Esophagus squamous epithelium (tissue), 5 donors: Measurements from ENCODE around the gene COL6A2. TPM values are rescaled to one million over a fixed set of nuclear protein-coding genes. Genes with fewer than 3 reads are reported as not detected.

Experiments used
- DNase-seq: peaks from one replicate; lab custom pipeline; 2025; lab: John Stamatoyannopoulos, UW
- H3K27ac ChIP-seq, 4 donors: fragments of 200-600 bp; sonication (generic); one replicate each; pipeline ENCODE4 v1.5.1; 2016 to 2019; ENCODE audit warnings: mild to moderate bottlenecking in 1 of 4
- H3K27me3 ChIP-seq, 4 donors: fragments of 200-600 bp; sonication (generic); 1 replicate in 3 of 4; 2 replicates in 1 of 4; pipeline versions ENCODE4 v1.5.1 to v1.6.0; 2017 to 2021; ENCODE audit warnings: antibody characterized with exemption in 1 of 4
- H3K36me3 ChIP-seq, 3 donors: fragments of 200-600 bp; sonication (generic); one replicate each; pipeline ENCODE4 v1.5.1; 2016 to 2019
- H3K4me1 ChIP-seq, 3 donors: fragments of 200-600 bp; sonication (generic); one replicate each; pipeline ENCODE4 v1.5.1; 2017 to 2019
- H3K4me3 ChIP-seq, 4 donors: fragments of 200-600 bp; sonication (generic); 1 replicate in 3 of 4; 2 replicates in 1 of 4; pipeline ENCODE4 v1.5.1; 2016 to 2019; ENCODE audit warnings: mild to moderate bottlenecking in 2 of 4, moderate library complexity in 1 of 4
- H3K9me3 ChIP-seq, 3 donors: fragments of 200-600 bp; sonication (generic); one replicate each; pipeline ENCODE4 v1.5.1; 2016 to 2019
- POLR2A ChIP-seq, 4 donors: fragments of 450-650 bp; IDR thresholded peaks; one replicate each; pipeline ENCODE4 v1.6.1; 2017; ENCODE audit warnings: antibody characterized with exemption in 4 of 4, mild to moderate bottlenecking in 4 of 4, moderate library complexity in 3 of 4
- WGBS, 2 donors: methylation state at CpG; one replicate each; pipeline ENCODE4 v1.1.5; 2018; 5-methylcytosine and 5-hydroxymethylcytosine counted together
- intact Hi-C: fragments of 100-400 bp; cut with DNase I; formaldehyde crosslinking; loops from one replicate; pipeline ENCODE4 v1.15.0; 2022
- total RNA-seq, 4 donors: library from RNA; depleted of rRNA; stranded (reverse); fragments of >200 nt; gene quantifications; one replicate each; pipeline ENCODE4 v1.1.0, GENCODE V29; 2016
- TF ChIP-seq, protein P1 (sequence below), 6 experiments: fragments of 450-650 bp in 4 of 6; fragments of 200-600 bp in 2 of 6; sonication (generic) in 2 of 6; IDR thresholded peaks; one replicate each; pipeline ENCODE4 v1.5.1; 2016 to 2019; ENCODE audit warnings: antibody characterized with exemption in 6 of 6, mild to moderate bottlenecking in 4 of 6, moderate library complexity in 4 of 6
- donor health status: DM: yes; HTN: yes; CAD: no.

The COL6A2 gene
- total RNA-seq, 4 donors from 2014 or later, result 23.0 to 328 (median 62.0) TPM

DNA sequence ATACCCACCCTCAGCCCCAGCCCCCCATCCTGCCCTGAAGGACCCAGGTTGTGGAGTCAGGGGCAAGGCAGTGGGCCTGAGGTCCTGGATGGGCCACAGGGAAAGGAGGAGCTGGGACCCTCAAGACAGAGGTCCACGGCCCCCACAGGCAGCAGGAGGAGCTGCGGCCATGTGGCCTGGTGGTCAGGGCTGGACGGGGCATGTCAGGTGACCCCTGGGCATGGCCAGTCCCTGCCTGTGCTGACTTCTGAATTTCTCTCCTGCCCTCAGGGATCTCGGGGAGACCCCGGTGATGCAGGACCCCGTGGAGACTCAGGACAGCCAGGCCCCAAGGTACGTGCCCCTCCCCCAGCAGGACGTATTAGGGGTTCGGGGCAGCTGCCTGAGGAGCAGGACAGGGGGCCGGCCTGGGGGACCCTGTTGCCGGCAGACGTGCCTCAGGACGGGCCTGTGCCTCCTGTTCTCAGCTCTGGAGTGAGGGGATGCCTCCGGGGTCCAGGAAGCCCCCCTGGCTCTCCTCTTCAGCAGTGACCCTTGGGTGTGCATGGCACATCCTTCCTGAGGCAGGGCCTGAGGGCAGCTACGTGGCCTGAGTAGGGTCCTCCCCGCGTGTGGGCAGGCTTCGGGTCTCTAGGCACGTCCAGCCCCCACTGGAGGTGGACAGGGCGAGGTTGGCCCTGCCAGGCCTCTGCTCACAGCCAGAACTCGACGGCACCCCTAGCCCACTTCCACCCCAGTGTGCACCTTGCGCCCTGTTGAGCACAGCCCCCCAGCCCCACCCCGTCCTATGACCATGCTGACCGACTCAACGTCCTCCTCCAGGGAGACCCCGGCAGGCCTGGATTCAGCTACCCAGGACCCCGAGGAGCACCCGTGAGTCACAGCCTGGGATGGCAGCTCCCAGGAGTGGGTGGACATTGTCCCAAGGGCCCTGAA is 23.6 kb downstream of the COL6A2 start:
- Histone ChIP-seq H3K4me3 (no peak overlapping the region), H3K4me1 (no peaks in the 10 kb centered on the region), H3K27me3 (no peaks in the 10 kb centered on the region), H3K36me3 (peaks cover 0 to 93% (median 17%) of the 10 kb centered on the region in 3 donors), H3K9me3 (no peaks in the 10 kb centered on the region), H3K27ac (peak overlapping the region in 1 of 4 donors; percentile 7)
- DNase-seq, result no peak
- WGBS, 2 donors, result no CpG with 5 or more reads among the region's 29 CpGs
- intact Hi-C loops, result no loop called here
- TF ChIP-seq, protein P1, sequence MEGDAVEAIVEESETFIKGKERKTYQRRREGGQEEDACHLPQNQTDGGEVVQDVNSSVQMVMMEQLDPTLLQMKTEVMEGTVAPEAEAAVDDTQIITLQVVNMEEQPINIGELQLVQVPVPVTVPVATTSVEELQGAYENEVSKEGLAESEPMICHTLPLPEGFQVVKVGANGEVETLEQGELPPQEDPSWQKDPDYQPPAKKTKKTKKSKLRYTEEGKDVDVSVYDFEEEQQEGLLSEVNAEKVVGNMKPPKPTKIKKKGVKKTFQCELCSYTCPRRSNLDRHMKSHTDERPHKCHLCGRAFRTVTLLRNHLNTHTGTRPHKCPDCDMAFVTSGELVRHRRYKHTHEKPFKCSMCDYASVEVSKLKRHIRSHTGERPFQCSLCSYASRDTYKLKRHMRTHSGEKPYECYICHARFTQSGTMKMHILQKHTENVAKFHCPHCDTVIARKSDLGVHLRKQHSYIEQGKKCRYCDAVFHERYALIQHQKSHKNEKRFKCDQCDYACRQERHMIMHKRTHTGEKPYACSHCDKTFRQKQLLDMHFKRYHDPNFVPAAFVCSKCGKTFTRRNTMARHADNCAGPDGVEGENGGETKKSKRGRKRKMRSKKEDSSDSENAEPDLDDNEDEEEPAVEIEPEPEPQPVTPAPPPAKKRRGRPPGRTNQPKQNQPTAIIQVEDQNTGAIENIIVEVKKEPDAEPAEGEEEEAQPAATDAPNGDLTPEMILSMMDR (IDR thresholded peaks at IDR 0.05), result no peak
- no peak for TF ChIP-seq POLR2A (IDR thresholded peaks at IDR 0.05)

DNA sequence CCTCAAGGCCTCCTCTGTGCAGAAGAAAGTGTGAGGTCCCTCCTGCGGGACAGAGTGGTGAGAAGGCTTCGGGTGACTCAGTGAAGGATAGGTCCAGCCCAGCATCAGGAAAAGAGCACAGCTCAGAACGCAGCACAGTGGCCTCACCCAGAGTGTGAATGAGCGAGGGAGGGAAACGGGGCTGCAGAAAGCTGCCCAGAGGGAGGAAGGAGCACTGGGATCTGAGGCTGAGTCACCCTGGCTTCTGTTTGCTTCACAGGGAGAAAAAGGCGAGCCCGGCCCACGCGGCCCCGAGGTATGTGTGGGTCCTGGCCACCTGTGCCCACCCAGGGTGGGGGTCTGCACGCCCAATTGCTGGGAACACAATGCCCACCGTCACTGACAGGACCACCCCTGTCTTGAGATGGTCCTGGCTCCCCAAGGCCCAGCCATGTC is 24.3 kb downstream of the COL6A2 start:
- intact Hi-C loops, result no loop called here
- no peaks in the 10 kb centered on the region for H3K27me3 ChIP-seq
- TF ChIP-seq, protein P1 (IDR thresholded peaks at IDR 0.05), result no peak
- no peak for TF ChIP-seq POLR2A (IDR thresholded peaks at IDR 0.05)
- 62 to 81% methylated on average over 8 to 11 of the region's 12 CpGs for WGBS, 2 donors
- H3K4me1 ChIP-seq, result no peaks in the 10 kb centered on the region
- H3K4me3 ChIP-seq, result no peak overlapping the region
- H3K36me3 ChIP-seq, result peaks cover 0 to 93% (median 17%) of the 10 kb centered on the region in 3 donors
- H3K27ac ChIP-seq, result peak overlapping the region in 1 of 4 donors; percentile 2
- no peaks in the 10 kb centered on the region for H3K9me3 ChIP-seq
- no peak for DNase-seq

DNA sequence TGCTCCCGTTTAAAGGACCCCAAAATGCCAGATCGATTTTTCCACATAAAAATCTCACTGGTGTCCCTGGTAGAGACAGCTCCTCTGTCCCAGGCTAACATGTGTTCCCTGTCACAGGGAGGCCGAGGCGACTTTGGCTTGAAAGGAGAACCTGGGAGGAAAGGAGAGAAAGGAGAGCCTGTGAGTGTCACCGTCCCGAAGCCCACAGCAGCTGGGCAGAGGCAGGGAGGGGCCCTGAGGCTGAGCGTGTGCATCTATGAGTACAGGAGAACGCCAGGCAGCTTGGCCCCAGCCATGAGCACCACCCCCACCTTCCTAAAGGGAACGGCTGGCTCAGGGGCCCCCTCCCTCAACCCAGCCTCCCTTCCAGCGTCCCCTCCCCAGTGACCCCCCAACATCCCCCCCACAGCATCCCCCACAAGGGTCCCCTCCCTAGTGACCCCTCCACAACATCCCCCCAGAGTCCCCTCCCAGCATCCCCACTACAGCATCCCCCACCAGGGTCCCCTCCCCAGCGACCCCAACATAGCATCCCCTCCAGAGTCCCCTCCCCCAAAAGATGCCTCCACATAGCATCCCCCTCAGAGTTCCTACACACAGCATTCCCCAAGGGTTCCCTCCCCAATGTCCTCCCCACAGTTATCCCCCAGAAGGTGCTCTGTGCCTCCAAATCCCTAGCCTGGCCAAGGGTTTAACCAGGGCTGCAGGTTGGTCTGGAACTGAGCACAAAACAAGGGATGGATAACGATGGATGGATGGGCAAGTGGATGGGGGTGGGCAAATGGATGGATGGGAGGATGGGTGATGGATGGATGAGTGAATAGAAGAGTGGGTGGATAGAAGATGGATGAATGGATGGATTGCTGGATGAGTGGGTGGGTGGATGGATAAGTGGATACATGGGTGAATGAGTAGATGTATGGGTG is 25.1 kb downstream of the COL6A2 start:
- 79 to 82% methylated on average over 3 to 6 of the region's 12 CpGs for WGBS, 2 donors
- H3K4me1 ChIP-seq, result no peaks in the 10 kb centered on the region
- H3K9me3 ChIP-seq, result no peaks in the 10 kb centered on the region
- peak overlapping the region in 1 of 4 donors; percentile 2 for H3K27ac ChIP-seq
- H3K27me3 ChIP-seq, result no peaks in the 10 kb centered on the region
- peaks cover 0 to 87% (median 16%) of the 10 kb centered on the region in 3 donors for H3K36me3 ChIP-seq
- intact Hi-C loops, result no loop called here
- no peak for TF ChIP-seq POLR2A (IDR thresholded peaks at IDR 0.05)
- TF ChIP-seq, protein P1 (IDR thresholded peaks at IDR 0.05), result no peak
- no peak overlapping the region for H3K4me3 ChIP-seq
- no peak for DNase-seq

DNA sequence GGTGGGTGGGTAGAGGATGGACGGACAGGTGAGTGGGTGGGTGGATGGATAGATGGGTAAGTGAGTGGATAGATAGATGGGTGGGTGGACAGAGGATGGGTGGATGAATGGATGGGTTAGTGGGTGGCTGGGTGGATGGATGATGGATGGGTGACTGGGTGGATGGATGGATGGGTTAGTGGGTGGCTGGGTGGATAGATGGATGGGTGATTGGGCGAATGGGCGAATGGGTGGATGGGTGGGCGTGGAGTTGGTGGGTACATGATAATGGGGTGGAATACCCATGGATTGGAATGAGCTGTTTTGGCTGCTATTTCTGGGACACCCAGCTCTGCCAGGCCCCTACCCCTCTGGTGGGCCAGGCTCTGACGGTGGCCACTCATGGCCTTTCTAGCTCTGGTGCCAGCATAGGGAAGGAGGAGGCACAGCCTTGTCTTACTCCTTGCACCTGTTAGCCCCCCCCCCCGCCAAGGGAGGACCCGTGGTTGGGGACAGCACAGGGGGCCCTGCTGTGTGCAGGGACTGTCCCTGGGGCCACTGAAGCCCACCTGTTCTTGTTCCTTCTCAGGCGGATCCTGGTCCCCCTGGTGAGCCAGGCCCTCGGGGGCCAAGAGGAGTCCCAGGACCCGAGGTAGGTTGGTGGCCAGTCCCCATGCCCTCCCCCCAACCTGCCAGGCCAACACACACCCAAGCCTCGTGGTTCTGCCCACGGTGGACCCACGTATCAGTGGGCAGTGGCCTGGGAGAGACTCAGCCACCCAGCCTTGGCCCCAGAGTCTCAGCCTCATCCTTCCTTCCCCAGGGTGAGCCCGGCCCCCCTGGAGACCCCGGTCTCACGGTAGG is 26.4 kb downstream of the COL6A2 start:
- H3K4me3 ChIP-seq, result no peak overlapping the region
- TF ChIP-seq POLR2A (IDR thresholded peaks at IDR 0.05), result no peak
- TF ChIP-seq, protein P1 (IDR thresholded peaks at IDR 0.05), result no peak
- peaks cover 0 to 74% (median 10%) of the 10 kb centered on the region in 3 donors for H3K36me3 ChIP-seq
- DNase-seq, result no peak
- WGBS, 2 donors, result 82 to 86% methylated on average over 5 to 8 of the region's 16 CpGs
- intact Hi-C loops, result no loop called here
- no peaks in the 10 kb centered on the region for H3K4me1 ChIP-seq
- H3K27ac ChIP-seq, result no peak overlapping the region
- no peaks in the 10 kb centered on the region for H3K9me3 ChIP-seq
- H3K27me3 ChIP-seq, result no peaks in the 10 kb centered on the region
